GM20431 (cell line): Measurements from ENCODE around the gene ARHGEF40.

Experiments
- in situ Hi-C: fragments of 300-500 bp; cut with MseI, MboI; formaldehyde crosslinking; loops from one replicate; pipeline ENCODE4 v1.15.0; 2020; ENCODE audit warnings: low sequenced_read_pairs; ENCODE audit not compliant: unreplicated experiment

ARHGEF40 gene

DNA sequence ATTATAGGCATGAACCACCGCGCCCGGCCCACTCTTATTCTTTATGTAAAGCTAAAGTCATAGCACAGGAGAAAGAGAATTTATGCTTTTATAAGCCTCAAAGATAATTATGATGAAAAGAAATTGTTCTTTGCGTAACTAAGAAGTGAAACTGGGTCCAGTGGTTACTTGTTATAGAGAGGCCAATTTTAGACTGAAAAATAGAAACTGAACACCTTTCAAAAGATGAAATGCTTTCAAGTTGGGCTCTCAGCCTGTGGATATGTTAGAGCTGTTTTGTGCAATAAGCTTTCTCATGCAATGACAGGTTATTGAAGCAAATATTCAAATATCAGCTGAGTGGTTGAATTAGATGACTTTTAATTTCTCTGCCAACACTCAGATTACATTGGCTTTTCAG lies 38.7 kb downstream of the ARHGEF40 start:
- in situ Hi-C loops: no loop called here

DNA sequence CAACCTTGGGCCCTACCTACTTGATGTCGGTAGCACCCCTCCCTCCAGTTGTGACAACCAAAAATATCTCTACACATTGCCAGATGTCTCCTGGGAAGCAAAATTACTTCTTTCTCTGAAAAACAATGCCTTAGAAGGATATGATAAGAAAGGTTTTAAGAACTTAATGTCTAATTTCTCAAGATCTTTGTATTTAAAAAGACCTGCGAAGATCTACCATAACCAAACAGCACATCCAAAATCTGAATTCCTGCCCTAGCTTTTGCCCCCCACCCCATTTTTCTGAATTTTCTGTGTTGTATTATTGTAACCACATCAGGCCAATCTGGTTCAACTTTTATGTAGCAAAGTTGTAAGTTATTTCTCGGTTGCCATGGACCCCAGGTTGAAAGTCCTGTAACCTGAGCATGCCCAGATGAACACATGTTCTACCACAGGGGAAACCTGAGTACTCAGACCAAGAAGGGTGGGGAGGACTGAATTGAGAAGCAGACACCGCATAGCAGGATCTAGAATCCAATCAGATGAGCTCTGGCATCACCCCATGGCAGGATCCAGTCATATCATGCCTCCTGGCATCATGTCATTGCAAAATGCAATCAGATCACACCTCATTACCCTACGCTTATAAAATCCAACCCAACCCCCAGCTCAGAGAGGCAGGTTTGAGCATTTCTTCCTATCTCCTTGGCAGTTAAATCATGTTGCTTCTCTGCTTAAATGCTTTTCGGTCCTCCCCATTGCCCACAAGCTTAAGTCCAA lies 39.5 kb downstream of the ARHGEF40 start:
- in situ Hi-C loops: no loop called here

GRCh38 chr14:21112255-21112654 lies 42.2 kb downstream of the ARHGEF40 start:
- in situ Hi-C loops: no loop called here

DNA sequence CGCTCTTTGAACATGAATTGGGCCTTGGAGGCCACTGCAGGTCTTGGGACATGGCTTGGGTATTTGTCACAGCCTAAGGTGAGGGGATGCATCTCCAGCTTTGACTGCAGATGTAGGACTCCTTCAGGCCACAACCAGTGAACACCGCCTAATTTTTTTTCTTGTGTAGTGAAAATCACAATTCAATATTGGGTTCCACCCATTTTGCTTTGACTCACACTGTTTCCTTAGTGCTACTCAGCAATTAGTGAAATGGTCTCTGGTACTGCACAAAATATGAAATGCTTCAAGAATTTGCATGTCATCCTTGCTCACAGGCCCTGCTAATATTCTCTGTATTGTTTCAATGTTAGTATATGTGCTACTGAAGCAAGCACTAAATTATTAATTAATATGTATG lies 43.3 kb downstream of the ARHGEF40 start:
- in situ Hi-C loops: no loop called here

DNA sequence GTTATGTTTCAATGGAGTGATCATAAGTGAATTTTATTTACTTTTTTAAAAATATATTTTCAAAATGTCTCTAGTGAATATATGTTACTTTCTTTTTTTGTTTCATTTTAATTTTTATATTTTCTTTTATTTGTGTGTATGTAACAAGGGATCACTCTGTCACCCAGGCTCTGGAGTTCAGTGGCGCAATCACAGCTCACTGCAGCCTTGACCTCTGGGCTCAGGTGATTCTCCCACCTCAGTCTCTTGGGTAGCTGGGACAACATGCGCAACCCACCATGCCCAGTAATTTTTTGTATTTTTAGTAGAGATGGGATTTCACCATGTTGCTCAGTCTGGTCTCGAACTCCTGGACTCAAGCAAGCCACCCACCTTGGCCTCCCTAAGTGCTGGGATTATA lies 48.8 kb downstream of the ARHGEF40 start:
- in situ Hi-C loops: no loop called here

GRCh38 chr14:21120686-21121085 lies 50.6 kb downstream of the ARHGEF40 start:
- in situ Hi-C loops: no loop called here

GRCh38 chr14:21121122-21121521 lies 51.0 kb downstream of the ARHGEF40 start:
- in situ Hi-C loops: no loop called here

DNA sequence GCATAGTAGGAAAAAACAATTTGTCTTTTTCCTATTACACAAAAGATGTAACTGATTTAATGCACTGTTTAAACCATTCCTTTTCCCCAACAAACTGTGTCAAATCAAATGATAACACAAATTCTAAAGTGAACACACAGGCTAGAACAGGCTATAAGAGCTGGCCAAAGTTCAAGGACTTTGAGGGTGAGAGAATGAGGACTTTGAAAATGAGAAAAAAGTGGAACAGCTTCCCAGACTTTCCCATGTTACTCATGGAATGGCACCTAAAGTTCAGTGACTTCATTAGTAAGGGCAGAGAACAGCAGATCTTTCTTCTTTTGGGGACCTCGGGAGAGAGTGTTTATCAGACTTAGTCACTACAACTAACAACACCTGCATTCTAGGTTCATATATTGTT lies 53.3 kb downstream of the ARHGEF40 start:
- in situ Hi-C loops: no loop called here

DNA sequence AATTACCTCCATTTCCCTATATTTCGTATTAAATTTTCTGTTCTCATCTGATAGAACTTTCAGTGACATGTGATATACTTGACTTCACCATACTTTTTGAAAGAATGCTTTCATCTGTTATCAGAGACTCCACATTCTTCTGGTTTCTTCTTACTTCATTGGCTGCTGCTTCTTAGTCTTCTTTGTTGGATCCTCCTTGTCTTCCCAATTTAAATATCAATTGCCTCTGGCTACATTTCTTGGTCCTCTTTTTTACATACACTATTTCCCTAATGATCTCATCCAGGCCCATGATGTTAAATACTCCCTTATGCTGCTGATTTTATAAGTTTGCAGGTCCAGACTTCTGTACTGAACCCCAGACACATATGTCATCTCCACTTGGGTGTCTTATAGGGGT lies 63.8 kb downstream of the ARHGEF40 start:
- in situ Hi-C loops: no loop called here

DNA sequence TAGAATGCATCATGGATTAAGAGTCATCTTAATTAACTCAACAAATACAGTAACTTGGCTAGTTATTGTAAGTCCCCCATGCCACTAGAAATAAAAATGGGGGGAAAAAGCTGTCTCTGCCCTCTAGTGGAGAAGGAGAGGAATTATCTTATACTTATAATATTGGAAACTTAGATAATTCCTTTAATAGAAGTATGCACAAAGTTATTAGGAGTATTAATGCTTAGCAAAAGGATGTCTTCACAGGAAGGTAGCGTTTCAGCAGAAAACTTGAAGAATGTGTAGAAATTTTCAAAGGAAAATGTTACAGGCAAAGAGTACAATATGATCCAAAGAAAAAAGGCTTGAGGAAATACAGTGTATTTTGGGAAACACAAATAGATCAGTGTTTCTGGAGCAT lies 65.9 kb downstream of the ARHGEF40 start:
- in situ Hi-C loops: no loop called here
